AG04450 (cell line): ENCODE data around the gene BRD4. TPM values are rescaled to one million over a fixed set of nuclear protein-coding genes. Genes with fewer than 3 reads are reported as not detected.

ENCODE experiments used
- CTCF ChIA-PET: fragments of 300-600, 350-600 bp; formaldehyde crosslinking; extraction: SDS; loops from one replicate; lab custom pipeline; 2022; ENCODE audit warnings: antibody characterized with exemption, inconsistent platforms; lab: Charles Lee
- POLR2A ChIA-PET: fragments of 350-600 bp; formaldehyde crosslinking; extraction: SDS; loops from one replicate; lab custom pipeline; 2021; ENCODE audit warnings: antibody characterized with exemption, inconsistent platforms; lab: Yijun Ruan, JAX
- DNase-seq: peaks from one replicate; pipeline ENCODE4 v3.0.0-alpha.2; 2011; ENCODE audit warnings: low read depth, low spot score
- H3K27ac ChIP-seq: one replicate; pipeline ENCODE4 v1.5.1; 2012; ENCODE audit warnings: low read depth, low read length, control low read depth
- H3K27me3 ChIP-seq: one replicate; pipeline ENCODE4 v1.6.0; 2012; ENCODE audit warnings: low read length; ENCODE audit not compliant: control insufficient read depth, insufficient read depth
- H3K4me3 ChIP-seq: 2 replicates; pipeline ENCODE4 v1.5.1; 2011; ENCODE audit warnings: mild to moderate bottlenecking, low read depth, low read length, control low read depth
- H3K9me3 ChIP-seq: 2 replicates; pipeline ENCODE4 v1.5.1; 2012; ENCODE audit warnings: low read length; ENCODE audit not compliant: control insufficient read depth, insufficient read depth
- CTCF ChIP-seq: IDR thresholded peaks from 2 replicates; pipeline ENCODE4 v1.5.1; 2011; ENCODE audit warnings: low read depth, low read length, control low read depth, inconsistent platforms
- polyA plus RNA-seq: library from polyadenylated mRNA; depleted of rRNA; stranded (reverse); fragments of >200 nt; gene quantifications from 2 replicates; pipeline ENCODE4 v1.2.3, GENCODE V29; 2011

BRD4 gene
- polyA plus RNA-seq, 1 experiment: 7.8 TPM

GRCh38 chr19:15283141-15283883 lies 49.0 kb downstream of the BRD4 start:
- no peaks in the 10 kb centered on the region for H3K27me3 ChIP-seq
- POLR2A ChIA-PET: interaction anchor here (0.7 to 1.5 kb wide), 4 partner anchors 10 to 145 kb away, joined by 3 to 4 read pairs (median 4); no protein-coding TSS in a partner anchor
- CTCF ChIA-PET: interaction anchor here (1.7 kb wide), 1 partner anchor 15 kb away, joined by 3 read pairs; no protein-coding TSS in a partner anchor
- H3K27ac ChIP-seq: peak overlapping the region; percentile 71
- no peaks in the 10 kb centered on the region for H3K9me3 ChIP-seq
- H3K4me3 ChIP-seq: no peak overlapping the region
- peak; percentile 33 for DNase-seq
- no peak for TF ChIP-seq CTCF

GRCh38 chr19:15282311-15282705 lies 50.0 kb downstream of the BRD4 start:
- Histone ChIP-seq H3K27ac (no peak overlapping the region), H3K27me3 (no peaks in the 10 kb centered on the region), H3K9me3 (no peaks in the 10 kb centered on the region), H3K4me3 (no peak overlapping the region)
- no peak for TF ChIP-seq CTCF
- POLR2A ChIA-PET: no interaction called here
- CTCF ChIA-PET: interaction anchor here (1.7 kb wide), 1 partner anchor 16 kb away, joined by 3 read pairs; no protein-coding TSS in a partner anchor
- no peak for DNase-seq

- CTCF ChIA-PET: interaction anchor here (0.7 to 1.0 kb wide), 2 partner anchors 13 to 17 kb away, joined by 3 to 4 read pairs; no protein-coding TSS in a partner anchor
- no peak overlapping the region for H3K4me3 ChIP-seq
- peak overlapping the region; percentile 83 for H3K27ac ChIP-seq
- H3K9me3 ChIP-seq: no peaks in the 10 kb centered on the region
- peak; percentile 72 for DNase-seq
- POLR2A ChIA-PET: interaction anchor here (0.8 to 2.6 kb wide), 3 partner anchors 20 to 138 kb away, joined by 3 to 5 read pairs (median 4); partner anchors contain the start of gene AKAP8L
- peak; percentile 37 for TF ChIP-seq CTCF
- no peaks in the 10 kb centered on the region for H3K27me3 ChIP-seq
Observed at GRCh38 chr19:15280915-15281683, 51.2 kb downstream of the BRD4 start.

- no peak for TF ChIP-seq CTCF
- DNase-seq: no peak
- no peak overlapping the region for H3K4me3 ChIP-seq
- ChIA-PET CTCF (no interaction called here), POLR2A (interaction anchor here (0.8 to 2.6 kb wide), 5 partner anchors 12 to 139 kb away, joined by 3 to 5 read pairs (median 4); partner anchors contain the start of gene AKAP8L)
- peak overlapping the region; percentile 83 for H3K27ac ChIP-seq
- H3K9me3 ChIP-seq: no peaks in the 10 kb centered on the region
- H3K27me3 ChIP-seq: no peaks in the 10 kb centered on the region
Observed at GRCh38 chr19:15280048-15280725, 52.2 kb downstream of the BRD4 start.
